ENCODE measurements around the gene FKBP7. TPM values are rescaled to one million over a fixed set of nuclear protein-coding genes. Genes with fewer than 3 reads are reported as not detected.

FKBP7 gene
- total RNA-seq, 1 experiment from 2014 or later = 8.4 TPM

- no TSS peak for BruUV-seq (replicated peaks)
- H3K27ac Mint-ChIP-seq (ENCODE audit: low read depth, unreplicated experiment) = no peak overlapping the region
- no peaks in the 10 kb centered on the region for H3K9me3 Mint-ChIP-seq (ENCODE audit: unreplicated experiment)
- H3K4me1 Mint-ChIP-seq (ENCODE audit: insufficient read depth, unreplicated experiment) = peaks cover 27% of the 10 kb centered on the region
- no peaks in the 10 kb centered on the region for H3K27me3 Mint-ChIP-seq (ENCODE audit: insufficient read depth, unreplicated experiment)
- intact Hi-C loops (cut with micrococcal nuclease) = loop anchor here (2.0 to 10.0 kb wide), 4 partner anchors 109 to 621 kb away; partner anchors contain the start of gene OSBPL6
- no peak overlapping the region for H3K4me3 Mint-ChIP-seq (ENCODE audit: unreplicated experiment)
- POLR2A ChIA-PET = interaction anchor here (1.5 to 7.5 kb wide), 5 partner anchors 34 to 304 kb away, joined by 4 to 64 read pairs (median 22); partner anchors contain the start of genes PJVK, PRKRA and RBM45
- H3K36me3 Mint-ChIP-seq (ENCODE audit: insufficient read depth, unreplicated experiment) = peaks cover 16% of the 10 kb centered on the region
- DNase-seq (ENCODE audit: unreplicated experiment) = no peak
- TF ChIP-seq CTCF (IDR thresholded peaks at IDR 0.05; ENCODE audit: unreplicated experiment) = no peak
- CTCF ChIA-PET = interaction anchor here (0.8 to 9.5 kb wide), 8 partner anchors 18 to 304 kb away, joined by 4 to 180 read pairs (median 12); partner anchors contain the start of gene RBM45
Measured at GRCh38 chr2:178415979-178416378, 62.4 kb downstream of the FKBP7 start.

DNA sequence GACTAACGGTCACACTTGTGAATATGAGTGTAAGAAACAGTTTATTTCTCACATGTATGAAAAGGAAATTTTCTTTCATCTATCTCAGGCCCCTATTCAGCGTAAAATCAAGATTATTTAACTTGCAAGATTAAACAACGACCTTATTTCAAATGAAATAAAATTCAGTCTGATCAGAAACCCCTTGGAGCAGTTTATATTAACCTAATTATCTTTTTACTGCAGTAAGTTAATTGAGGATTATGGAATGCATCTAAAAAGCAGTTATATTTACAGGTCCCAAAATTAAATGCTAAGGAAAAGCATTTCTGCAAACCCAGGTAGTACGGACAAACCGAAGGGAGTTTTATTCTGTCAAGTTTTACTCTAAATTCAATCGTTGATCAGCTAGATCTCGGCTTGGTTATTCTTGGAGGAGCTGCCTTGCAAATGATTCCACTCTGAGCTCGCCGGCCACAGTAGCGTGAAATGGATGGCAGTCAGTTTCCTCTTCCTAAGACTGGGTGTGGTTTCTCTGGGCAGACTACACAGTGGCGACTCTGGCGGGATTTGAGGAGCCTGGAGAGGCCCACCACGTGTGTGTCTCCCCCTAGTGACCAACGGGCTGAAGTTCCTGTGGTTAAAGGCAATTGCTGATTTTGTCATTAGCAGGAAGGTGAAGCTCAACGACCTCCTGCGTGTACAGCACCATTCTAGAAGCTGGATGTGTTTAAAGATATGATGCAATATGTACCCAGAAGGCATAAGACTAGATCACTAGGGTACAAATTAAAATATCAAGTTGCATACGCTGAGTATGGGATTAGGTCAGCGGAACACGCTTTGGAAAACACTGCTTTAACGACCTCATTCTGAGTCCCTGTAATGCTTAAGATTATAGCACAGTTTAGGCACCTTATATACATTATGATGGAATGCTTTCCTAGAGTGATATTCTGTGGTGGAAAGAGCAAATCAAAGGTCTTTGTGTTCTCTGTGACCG lies 63.8 kb downstream of the FKBP7 start:
- peak; percentile 71 for TF ChIP-seq CTCF (IDR thresholded peaks at IDR 0.05; ENCODE audit: unreplicated experiment)
- no peaks in the 10 kb centered on the region for H3K9me3 Mint-ChIP-seq (ENCODE audit: unreplicated experiment)
- peaks cover 5% of the 10 kb centered on the region for H3K36me3 Mint-ChIP-seq (ENCODE audit: insufficient read depth, unreplicated experiment)
- H3K27ac Mint-ChIP-seq (ENCODE audit: low read depth, unreplicated experiment) = peak overlapping the region; percentile 91
- DNase-seq (ENCODE audit: unreplicated experiment) = peak; percentile 98
- intact Hi-C loops (cut with micrococcal nuclease) = loop anchor here (1.0 to 10.0 kb wide), 7 partner anchors 17 to 620 kb away; partner anchors contain the start of genes OSBPL6 and RBM45
- H3K27me3 Mint-ChIP-seq (ENCODE audit: insufficient read depth, unreplicated experiment) = no peaks in the 10 kb centered on the region
- TSS peak; percentile 85 for BruUV-seq (replicated peaks)
- ChIA-PET POLR2A (interaction anchor here (0.6 to 7.5 kb wide), 34 partner anchors 11 to 430 kb away, joined by 3 to 64 read pairs (median 6); partner anchors contain the start of genes OSBPL6, PJVK, PRKRA and RBM45), CTCF (interaction anchor here (0.6 to 9.5 kb wide), 46 partner anchors 9 to 1249 kb away, joined by 3 to 180 read pairs (median 4); partner anchors contain the start of genes OSBPL6, PLEKHA3 and RBM45)
- peaks cover 27% of the 10 kb centered on the region for H3K4me1 Mint-ChIP-seq (ENCODE audit: insufficient read depth, unreplicated experiment)
- peak overlapping the region; percentile 96 for H3K4me3 Mint-ChIP-seq (ENCODE audit: unreplicated experiment)

Other genes starting within 250 kb of the FKBP7 start
- gene PRKRA, start 27.4 kb downstream of the FKBP7 start, total RNA-seq (2022) = 51.4 and 58.9 TPM in 2 replicates
- gene PJVK, start 27.2 kb downstream of the FKBP7 start, total RNA-seq (2022) = 7.4 and 10.4 TPM in 2 replicates
- 29.8 and 43.4 TPM in 2 replicates for gene PLEKHA3, start 1.9 kb upstream of the FKBP7 start, total RNA-seq (2022)